HepG2 (cell line): ENCODE results near the gene VDAC1. TPM values are rescaled to one million over a fixed set of nuclear protein-coding genes. Genes with fewer than 3 reads are reported as not detected.

Experiments
- ATAC-seq: fragments of 200-7000 bp; cut with Tn5 transposase; 3 replicates; pipeline ENCODE4 v1.9.1; 2020; ENCODE audit warnings: mild to moderate bottlenecking, moderate library complexity
- BruUV-seq: library from RNA; stranded (reverse); fragments of 400-500 nt; replicated peaks from 2 replicates; lab custom pipeline; 2021; lab: Mats Ljungman, UMichigan
- CTCF ChIA-PET: fragments of 300-600 bp; formaldehyde crosslinking; extraction: SDS; loops from one replicate; lab custom pipeline; 2021; ENCODE audit warnings: low total read pairs, inconsistent platforms, low intra/inter-chr PET ratio; lab: Yijun Ruan, JAX
- POLR2A ChIA-PET: fragments of 350-600 bp; sonication (Branson Sonifier 250); formaldehyde crosslinking; loops from one replicate; lab custom pipeline; 2020; ENCODE audit warnings: antibody characterized with exemption, inconsistent platforms; lab: Yijun Ruan, JAX
- DNase-seq: peaks from one replicate; pipeline ENCODE4 v3.0.0-alpha.2; 2015; ENCODE audit warnings: low spot score
- FAIRE-seq: peaks from 3 replicates; lab custom pipeline; 2011; peaks lifted over from hg19 to GRCh38; lab: Jason Lieb, UNC
- H2AFZ ChIP-seq: one replicate; pipeline ENCODE4 v1.6.1; 2011; ENCODE audit warnings: low read length, inconsistent platforms
- H3K27ac ChIP-seq: fragments of 300-600 bp; 3 replicates; pipeline ENCODE4 v1.8.0; 2011; ENCODE audit warnings: mixed run types, mild to moderate bottlenecking, mixed read lengths, low read length, inconsistent platforms; ENCODE audit not compliant: insufficient read depth; ENCODE audit errors: extremely low read length
- H3K27me3 ChIP-seq, 2 experiments: fragments of 200-600 bp in 1 of 2; 2 replicates in 1 of 2; 3 replicates in 1 of 2; pipeline versions ENCODE4 v1.6.0 to v1.8.0; 2011; ENCODE audit warnings: low read length in 2 of 2, mild to moderate bottlenecking in 2 of 2, moderate library complexity in 2 of 2, inconsistent platforms in 1 of 2; ENCODE audit not compliant: insufficient read depth in 2 of 2, control insufficient read depth in 1 of 2
- H3K36me3 ChIP-seq, 2 experiments: fragments of 200-600 bp in 1 of 2; replicated peaks in 1 of 2; 2 replicates in 1 of 2; 3 replicates in 1 of 2; pipeline versions ENCODE4 v1.5.1 to v1.8.0; 2011; ENCODE audit warnings: low read length in 2 of 2, inconsistent platforms in 1 of 2; ENCODE audit not compliant: insufficient read depth in 2 of 2, control insufficient read depth in 1 of 2
- H3K4me1 ChIP-seq: 2 replicates; pipeline ENCODE4 v1.5.1; 2012; ENCODE audit warnings: low read length, inconsistent platforms; ENCODE audit not compliant: insufficient read depth
- H3K4me2 ChIP-seq: 2 replicates; pipeline ENCODE4 v1.6.0; 2011; ENCODE audit warnings: low read depth, low read length, inconsistent platforms
- H3K4me3 ChIP-seq, 3 experiments: fragments of 200-600 bp in 1 of 3; sonication (generic), shearing (Covaris generic) in 1 of 3; replicated peaks in 1 of 3; 2 replicates each; pipeline ENCODE4 v1.5.1; 2011 to 2016; ENCODE audit warnings: low read length in 3 of 3, inconsistent platforms in 2 of 3, low read depth in 2 of 3, mild to moderate bottlenecking in 2 of 3, control low read depth in 1 of 3, mixed read lengths in 1 of 3; ENCODE audit not compliant: insufficient read depth in 1 of 3
- H3K79me2 ChIP-seq: one replicate; pipeline ENCODE4 v1.6.1; 2011; ENCODE audit warnings: low read length, inconsistent platforms; ENCODE audit not compliant: insufficient read depth
- H3K9ac ChIP-seq: 2 replicates; pipeline ENCODE4 v1.6.0; 2011; ENCODE audit warnings: mild to moderate bottlenecking, low read depth, low read length, inconsistent platforms; ENCODE audit not compliant: insufficient read depth
- H3K9me3 ChIP-seq: 2 replicates; pipeline ENCODE4 v1.5.1; 2012; ENCODE audit warnings: mild to moderate bottlenecking, low read length
- H4K20me1 ChIP-seq: 2 replicates; pipeline ENCODE4 v1.6.0; 2011; ENCODE audit warnings: inconsistent platforms, mild to moderate bottlenecking, low read length, moderate library complexity; ENCODE audit not compliant: insufficient read depth
- ETV6 ChIP-seq: sonication (generic); formaldehyde crosslinking; conservative IDR thresholded peaks from 2 replicates; pipeline ENCODE4 v1.4.0; 2020; ENCODE audit warnings: missing genetic modification reagents
- FOXK1 ChIP-seq: sonication (generic); formaldehyde crosslinking; IDR thresholded peaks from 2 replicates; pipeline ENCODE4 v1.4.0; 2020; ENCODE audit warnings: low read depth, missing genetic modification reagents, borderline replicate concordance
- NFAT5 ChIP-seq: sonication (generic); formaldehyde crosslinking; IDR thresholded peaks from 2 replicates; pipeline ENCODE4 v1.4.0; 2020; ENCODE audit warnings: missing genetic modification reagents
- STAT5B ChIP-seq: sonication (generic); formaldehyde crosslinking; IDR thresholded peaks from 2 replicates; pipeline ENCODE4 v1.4.0; 2020; ENCODE audit warnings: missing genetic modification reagents
- ZNF225 ChIP-seq: sonication (generic); formaldehyde crosslinking; IDR thresholded peaks from 2 replicates; pipeline ENCODE4 v1.4.0; 2020; ENCODE audit warnings: mild to moderate bottlenecking, missing genetic modification reagents
- ZNF274 ChIP-seq: sonication (generic); formaldehyde crosslinking; IDR thresholded peaks from 2 replicates; pipeline ENCODE4 v1.5.1; 2020; ENCODE audit warnings: mild to moderate bottlenecking, missing genetic modification reagents
- ZNF329 ChIP-seq: sonication (generic); formaldehyde crosslinking; IDR thresholded peaks from 2 replicates; pipeline ENCODE4 v1.9.0; 2021; ENCODE audit warnings: low read depth, mild to moderate bottlenecking, missing genetic modification reagents
- ZNF446 ChIP-seq: sonication (generic); formaldehyde crosslinking; IDR thresholded peaks from 2 replicates; pipeline ENCODE4 v1.5.0; 2020; ENCODE audit warnings: mild to moderate bottlenecking, missing genetic modification reagents
- ZNF589 ChIP-seq: sonication (generic); formaldehyde crosslinking; conservative IDR thresholded peaks from 2 replicates; pipeline ENCODE4 v1.8.0; 2022; ENCODE audit warnings: mild to moderate bottlenecking, moderate library complexity, missing genetic modification reagents
- ZNF777 ChIP-seq: sonication (generic); formaldehyde crosslinking; IDR thresholded peaks from 2 replicates; pipeline ENCODE4 v1.4.0; 2020; ENCODE audit warnings: missing genetic modification reagents
- WGBS: methylation state at CpG from one replicate; pipeline ENCODE4 v1.1.6; 2017; ENCODE audit warnings: low lambda C conversion rate; 5-methylcytosine and 5-hydroxymethylcytosine counted together
- in situ Hi-C: cut with HindIII; loops from 2 replicates; pipeline ENCODE4 v1.10.0; 2017; ENCODE audit warnings: low pct_unique_long_range_greater_than_20kb; ENCODE audit not compliant: extremely low pct_ligation_motif_present
- intact Hi-C: fragments of 100-400 bp; cut with micrococcal nuclease; formaldehyde crosslinking; loops from one replicate; pipeline ENCODE4 v1.10.0; 2022; ENCODE audit not compliant: unreplicated experiment
- polyA plus RNA-seq, 8 experiments: library from polyadenylated mRNA; depleted of rRNA in 3 of 8; stranded (reverse) in 7 of 8; unstranded in 1 of 8; fragments of >200 nt; fragmentation: Illumina TruSeq in 4 of 8; extraction: Trizol in 4 of 8; gene quantifications; 2 replicates each; pipeline versions ENCODE4 v1.2.1 to v1.2.3, GENCODE V29; 2011 to 2016; ENCODE audit warnings: low read depth in 4 of 8, missing spikeins in 1 of 8, mixed read lengths in 1 of 8; ENCODE audit not compliant: insufficient read depth in 1 of 8
- total RNA-seq, 5 experiments: library from RNA; depleted of rRNA; stranded (reverse); fragments of >200 nt; fragmentation: Illumina TruSeq; extraction: Trizol; gene quantifications; 2 replicates each; pipeline ENCODE4 v1.2.3, GENCODE V29; 2016; ENCODE audit warnings: low read depth in 1 of 5
- TF ChIP-seq, protein P1 (sequence below): sonication (generic); formaldehyde crosslinking; conservative IDR thresholded peaks from 2 replicates; pipeline ENCODE4 v1.4.0; 2020; ENCODE audit warnings: missing genetic modification reagents
- TF ChIP-seq, protein P2 (sequence below): sonication (generic); formaldehyde crosslinking; IDR thresholded peaks from 2 replicates; pipeline ENCODE4 v1.4.0; 2020; ENCODE audit warnings: missing genetic modification reagents

VDAC1 gene
- total and polyA plus RNA-seq, 2 of the 13 experiments (the other 11 are each of a cell fraction or from before 2014, with no cell fraction given): 112 to 380 TPM

GRCh38 chr5:133936651-133937015 lies 68.1 kb downstream of the VDAC1 start:
- in situ Hi-C loops: no loop called here
- no peak overlapping the region for H2AFZ ChIP-seq
- no peaks in the 10 kb centered on the region for H3K79me2 ChIP-seq
- H3K9ac ChIP-seq: no peak overlapping the region
- no peak overlapping the region for H3K4me2 ChIP-seq
- H4K20me1 ChIP-seq: no peaks in the 10 kb centered on the region
- H3K36me3 ChIP-seq: no peaks in the 10 kb centered on the region
- CTCF ChIA-PET: no interaction called here
- H3K9me3 ChIP-seq: no peaks in the 10 kb centered on the region
- FAIRE-seq: no peak
- H3K4me1 ChIP-seq: peaks cover 16% of the 10 kb centered on the region
- TF ChIP-seq ZNF777 (CRISPR knock-in tag) (no peak), STAT5B (no peak), ZNF446 (CRISPR knock-in tag) (no peak), ZNF329 (CRISPR knock-in tag) (no peak), ZNF589 (CRISPR knock-in tag) (no peak), ZNF274 (CRISPR knock-in tag) (no peak), ETV6 (CRISPR knock-in tag) (no peak), ZNF225 (CRISPR knock-in tag) (no peak), FOXK1 (CRISPR knock-in tag) (no peak), NFAT5 (CRISPR knock-in tag) (no peak)
- TF ChIP-seq, protein P1, sequence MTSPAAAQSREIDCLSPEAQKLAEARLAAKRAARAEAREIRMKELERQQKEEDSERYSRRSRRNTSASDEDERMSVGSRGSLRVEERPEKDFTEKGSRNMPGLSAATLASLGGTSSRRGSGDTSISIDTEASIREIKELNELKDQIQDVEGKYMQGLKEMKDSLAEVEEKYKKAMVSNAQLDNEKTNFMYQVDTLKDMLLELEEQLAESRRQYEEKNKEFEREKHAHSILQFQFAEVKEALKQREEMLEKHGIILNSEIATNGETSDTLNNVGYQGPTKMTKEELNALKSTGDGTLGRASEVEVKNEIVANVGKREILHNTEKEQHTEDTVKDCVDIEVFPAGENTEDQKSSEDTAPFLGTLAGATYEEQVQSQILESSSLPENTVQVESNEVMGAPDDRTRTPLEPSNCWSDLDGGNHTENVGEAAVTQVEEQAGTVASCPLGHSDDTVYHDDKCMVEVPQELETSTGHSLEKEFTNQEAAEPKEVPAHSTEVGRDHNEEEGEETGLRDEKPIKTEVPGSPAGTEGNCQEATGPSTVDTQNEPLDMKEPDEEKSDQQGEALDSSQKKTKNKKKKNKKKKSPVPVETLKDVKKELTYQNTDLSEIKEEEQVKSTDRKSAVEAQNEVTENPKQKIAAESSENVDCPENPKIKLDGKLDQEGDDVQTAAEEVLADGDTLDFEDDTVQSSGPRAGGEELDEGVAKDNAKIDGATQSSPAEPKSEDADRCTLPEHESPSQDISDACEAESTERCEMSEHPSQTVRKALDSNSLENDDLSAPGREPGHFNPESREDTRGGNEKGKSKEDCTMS (CRISPR knock-in tag): no peak
- TF ChIP-seq, protein P2, sequence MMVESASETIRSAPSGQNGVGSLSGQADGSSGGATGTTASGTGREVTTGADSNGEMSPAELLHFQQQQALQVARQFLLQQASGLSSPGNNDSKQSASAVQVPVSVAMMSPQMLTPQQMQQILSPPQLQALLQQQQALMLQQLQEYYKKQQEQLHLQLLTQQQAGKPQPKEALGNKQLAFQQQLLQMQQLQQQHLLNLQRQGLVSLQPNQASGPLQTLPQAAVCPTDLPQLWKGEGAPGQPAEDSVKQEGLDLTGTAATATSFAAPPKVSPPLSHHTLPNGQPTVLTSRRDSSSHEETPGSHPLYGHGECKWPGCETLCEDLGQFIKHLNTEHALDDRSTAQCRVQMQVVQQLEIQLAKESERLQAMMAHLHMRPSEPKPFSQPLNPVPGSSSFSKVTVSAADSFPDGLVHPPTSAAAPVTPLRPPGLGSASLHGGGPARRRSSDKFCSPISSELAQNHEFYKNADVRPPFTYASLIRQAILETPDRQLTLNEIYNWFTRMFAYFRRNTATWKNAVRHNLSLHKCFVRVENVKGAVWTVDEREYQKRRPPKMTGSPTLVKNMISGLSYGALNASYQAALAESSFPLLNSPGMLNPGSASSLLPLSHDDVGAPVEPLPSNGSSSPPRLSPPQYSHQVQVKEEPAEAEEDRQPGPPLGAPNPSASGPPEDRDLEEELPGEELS (CRISPR knock-in tag): no peak
- TF ChIP-seq, all 625 proteins: peak for 0
- POLR2A ChIA-PET: no interaction called here
- no peak for ATAC-seq
- no TSS peak for BruUV-seq
- WGBS: 5% methylated on average over 3 of the region's 3 CpGs
- H3K27ac ChIP-seq: no peak overlapping the region
- DNase-seq: no peak
- intact Hi-C loops: no loop called here
- no peak overlapping the region for H3K4me3 ChIP-seq
- H3K27me3 ChIP-seq: peaks cover 1 to 23% of the 10 kb centered on the region in 2 experiments; a peak in 3 of 5 replicates
